K562 (cell line): ENCODE results near the gene TICAM1.

ENCODE experiments used
- HOXB6 ChIP-seq: fragments of 250-450 bp; sonication (Bioruptor Pico); IDR thresholded peaks from 2 replicates; pipeline ENCODE4 v1.5.1; 2022; ENCODE audit warnings: mild to moderate bottlenecking, borderline replicate concordance
- MAFK ChIP-seq: IDR thresholded peaks from 2 replicates; pipeline ENCODE4 v1.6.1; 2011; ENCODE audit warnings: low read length, improper control_type of control experiment
- RAD51 ChIP-seq: fragments of 450-650 bp; IDR thresholded peaks from 2 replicates; pipeline ENCODE4 v1.7.1; 2016; ENCODE audit warnings: low read depth, mild to moderate bottlenecking, borderline replicate concordance
- ZC3H4 ChIP-seq: sonication (generic); formaldehyde crosslinking; IDR thresholded peaks from 2 replicates; pipeline ENCODE4 v1.9.0; 2021; ENCODE audit warnings: missing genetic modification reagents, borderline replicate concordance
- TF ChIP-seq, protein P1 (sequence below): sonication (generic); formaldehyde crosslinking; IDR thresholded peaks from 2 replicates; pipeline ENCODE4 v1.9.0; 2022; ENCODE audit warnings: mild to moderate bottlenecking, missing genetic modification reagents

DNA sequence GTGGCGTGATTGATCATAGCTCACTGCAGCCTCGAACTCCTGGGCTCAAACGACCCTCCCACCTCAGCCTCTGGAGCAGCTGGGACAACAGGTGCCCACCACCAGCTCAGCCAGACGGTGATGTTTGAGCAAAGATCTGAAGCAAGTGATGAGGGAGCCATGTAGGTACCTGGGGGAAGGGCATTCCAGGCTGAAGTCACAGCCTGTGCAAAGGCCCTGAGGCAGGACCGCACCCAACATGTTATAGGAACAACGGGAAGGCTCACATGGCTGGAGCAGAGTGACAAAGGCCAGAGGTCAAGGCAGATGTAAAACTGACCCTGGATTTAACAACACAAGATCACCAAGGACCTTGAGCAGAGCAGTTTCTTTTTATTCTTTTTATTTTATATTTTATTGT, 25.1 kb downstream of the TICAM1 start:
- TF ChIP-seq ZC3H4 (CRISPR knock-in tag) (no peak), MAFK (no peak), RAD51 (no peak), HOXB6 (CRISPR knock-in tag) (no peak)
- TF ChIP-seq, protein P1, sequence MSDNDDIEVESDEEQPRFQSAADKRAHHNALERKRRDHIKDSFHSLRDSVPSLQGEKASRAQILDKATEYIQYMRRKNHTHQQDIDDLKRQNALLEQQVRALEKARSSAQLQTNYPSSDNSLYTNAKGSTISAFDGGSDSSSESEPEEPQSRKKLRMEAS (CRISPR knock-in tag), result no peak
